Measurements from ENCODE around the gene ANXA1. TPM values are rescaled to one million over a fixed set of nuclear protein-coding genes. Genes with fewer than 3 reads are reported as not detected.
"Not testable (repeated sequence)": the region's sequence is repeated elsewhere in the genome, so short reads cannot be mapped to it uniquely, and the experiment has no call there.

Gene ANXA1
- polyA plus RNA-seq, 3 donors = 60.7 to 842 (median 700) TPM

DNA sequence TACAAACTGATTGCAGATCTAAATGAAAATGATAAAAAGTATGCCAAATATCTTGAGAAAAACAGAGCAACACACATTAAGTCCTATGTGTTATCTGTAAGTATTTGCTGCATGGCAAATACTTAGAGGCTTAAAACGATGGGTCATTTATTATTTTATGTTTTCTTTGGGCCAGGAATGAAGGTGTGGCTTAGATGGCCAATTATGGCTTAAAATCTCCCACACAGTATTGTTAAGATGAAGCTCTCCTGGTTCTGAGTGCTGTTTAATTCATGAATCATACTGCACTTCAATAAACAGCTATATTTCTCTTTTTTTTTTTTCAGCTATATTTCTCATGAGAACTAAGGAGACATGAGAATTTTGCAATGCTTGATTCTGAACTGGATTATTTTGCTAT is 39.4 kb downstream of the ANXA1 start:
- H3K27ac ChIP-seq (ENCODE audit: low read depth, low read length) = not testable (repeated sequence)
- 0 to 47% (median 42%) methylated on average over 1 of the region's 1 CpG for WGBS, 3 donors

DNA sequence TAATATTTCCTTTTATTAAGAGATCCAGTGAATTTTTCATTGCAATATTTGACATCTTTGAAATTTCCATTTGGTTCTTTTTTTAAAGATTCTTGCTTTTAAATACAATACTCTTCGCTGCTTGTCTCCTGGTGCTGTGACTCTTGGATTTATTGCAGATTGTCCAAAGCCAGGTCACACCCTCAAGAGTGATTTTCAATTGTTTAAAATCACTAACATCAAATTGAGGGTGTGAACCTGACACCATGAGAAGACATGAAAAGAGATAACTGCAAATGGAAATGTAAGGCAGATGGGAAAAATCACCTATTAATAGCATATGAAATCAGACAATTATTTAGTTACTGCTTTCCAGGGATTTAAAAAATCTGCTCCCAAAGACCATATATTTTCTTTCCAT is 42.6 kb downstream of the ANXA1 start:
- 84 to 96% (median 92%) methylated on average over 1 of the region's 1 CpG for WGBS, 3 donors
- no peak overlapping the region for H3K27ac ChIP-seq (ENCODE audit: low read depth, low read length)

DNA sequence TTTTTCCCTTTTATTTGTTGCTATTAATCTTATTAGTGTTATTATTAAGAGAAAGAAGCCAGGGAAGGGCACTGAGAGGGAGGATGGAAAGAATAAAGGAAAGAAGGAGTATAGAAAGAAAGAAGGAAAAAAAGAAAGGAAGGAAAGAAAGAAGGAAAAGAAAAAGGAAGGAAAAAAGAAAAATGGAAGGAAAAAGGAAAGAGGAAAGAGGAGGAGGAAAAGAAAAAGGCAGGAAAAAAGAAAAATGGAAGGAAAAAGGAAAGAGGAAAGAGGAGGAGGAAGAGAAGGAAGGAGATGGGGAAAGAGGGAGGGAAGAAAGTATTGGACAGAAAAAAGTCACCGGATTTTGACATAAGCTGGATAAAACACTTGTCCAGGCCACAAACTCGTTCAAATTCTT is 47.8 kb downstream of the ANXA1 start:
- H3K27ac ChIP-seq (ENCODE audit: low read depth, low read length) = no peak overlapping the region
- 62 to 68% (median 64%) methylated on average over 2 of the region's 2 CpGs for WGBS, 3 donors

DNA sequence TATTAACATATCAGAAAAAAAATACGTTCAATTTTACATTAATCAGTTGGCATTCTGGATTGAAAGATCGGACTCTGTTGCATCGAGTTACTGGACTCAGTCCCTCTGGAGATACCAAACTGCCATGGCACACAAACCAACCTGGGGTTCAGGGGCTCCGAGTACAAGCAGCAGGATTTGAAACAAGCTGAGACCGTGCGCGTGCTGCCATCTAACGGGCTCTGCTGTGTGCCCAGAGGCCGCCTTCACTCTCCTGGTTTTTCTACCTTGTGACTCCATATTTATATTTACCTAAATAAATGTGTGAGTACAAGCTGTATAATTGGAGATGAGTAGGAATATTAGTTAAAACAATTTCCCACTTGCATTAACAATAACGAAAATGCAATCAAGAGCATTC is 48.2 kb downstream of the ANXA1 start:
- no peak overlapping the region for H3K27ac ChIP-seq (ENCODE audit: low read depth, low read length)
- WGBS, 3 donors = 48 to 74% (median 62%) methylated on average over 10 of the region's 10 CpGs

DNA sequence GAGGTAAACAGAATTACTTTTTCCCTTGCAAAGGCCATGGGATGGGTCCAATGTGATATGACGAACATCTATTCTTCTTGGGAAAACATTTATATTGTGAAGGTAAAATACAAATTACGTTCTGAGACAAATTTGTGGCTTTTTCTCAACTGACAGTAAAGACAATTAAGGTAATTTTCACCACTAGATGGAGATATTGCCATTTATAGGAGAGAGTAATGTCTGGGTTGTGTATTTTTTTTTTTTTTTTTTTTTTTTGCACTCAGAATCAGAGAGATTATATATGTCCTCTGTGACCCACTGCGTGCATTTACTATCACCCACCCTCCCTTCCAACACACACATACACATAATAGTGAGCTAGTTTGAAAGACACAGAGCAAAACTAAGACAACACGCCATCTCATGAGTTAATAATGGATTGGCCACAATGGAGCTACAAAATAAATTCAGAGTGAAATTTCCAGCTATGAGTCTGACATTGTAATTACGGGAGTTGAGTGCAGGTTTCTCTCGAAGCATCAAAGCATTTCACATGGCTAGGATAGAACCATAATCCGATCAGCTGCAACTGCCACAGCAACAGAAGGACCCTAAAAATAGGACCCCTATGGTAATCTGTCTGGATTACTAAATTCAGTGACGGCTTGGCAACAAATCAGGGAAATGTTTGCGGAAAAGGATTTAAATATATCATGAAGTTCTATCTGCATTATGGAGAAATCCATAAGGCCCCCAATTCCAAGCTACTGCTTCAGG is 49.2 kb downstream of the ANXA1 start:
- H3K27ac ChIP-seq (ENCODE audit: low read depth, low read length) = no peak overlapping the region
- 47 to 51% (median 48%) methylated on average over 9 of the region's 9 CpGs for WGBS, 3 donors

DNA sequence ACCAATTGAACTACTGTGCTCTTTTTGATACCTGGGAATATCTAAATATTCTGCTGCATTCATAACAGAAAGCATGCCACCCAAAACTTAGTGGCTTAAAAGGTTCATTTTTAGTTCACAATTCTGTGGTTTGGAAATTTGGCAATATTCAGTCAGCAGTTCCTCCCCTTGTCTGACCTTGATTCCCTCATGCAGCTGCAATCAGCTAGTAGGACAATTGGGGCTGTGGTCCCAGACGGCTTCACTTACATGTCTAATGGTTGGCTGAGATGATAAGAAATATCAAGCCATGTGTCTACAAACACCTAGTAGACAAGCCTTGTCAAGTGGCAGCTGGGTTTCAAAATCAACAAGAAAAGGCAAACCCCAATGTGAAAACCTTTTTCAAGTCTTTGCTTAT is 51.3 kb downstream of the ANXA1 start:
- H3K27ac ChIP-seq (ENCODE audit: low read depth, low read length) = no peak overlapping the region
- 0 to 30% (median 0%) methylated on average over 1 of the region's 1 CpG for WGBS, 3 donors

DNA sequence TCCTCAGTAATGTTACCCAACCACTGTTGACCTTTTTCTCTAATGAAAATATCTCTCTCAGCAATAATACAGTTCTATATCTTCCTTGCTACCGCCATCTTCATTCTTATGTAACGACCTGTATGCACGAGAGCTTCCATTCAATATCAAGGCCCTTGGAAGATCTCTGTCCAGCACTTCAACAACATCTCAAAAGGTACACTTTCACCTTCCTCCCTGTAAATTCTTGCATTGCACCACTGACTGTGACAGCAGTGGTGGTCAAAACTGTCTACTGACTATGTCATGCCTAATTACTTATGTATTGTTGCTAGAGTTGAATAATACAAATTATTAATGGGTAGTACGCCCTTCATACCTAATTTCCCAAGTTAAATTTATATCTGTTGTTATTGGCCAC is 53.3 kb downstream of the ANXA1 start:
- no peak overlapping the region for H3K27ac ChIP-seq (ENCODE audit: low read depth, low read length)
- 68 to 82% (median 72%) methylated on average over 4 of the region's 4 CpGs for WGBS, 3 donors

DNA sequence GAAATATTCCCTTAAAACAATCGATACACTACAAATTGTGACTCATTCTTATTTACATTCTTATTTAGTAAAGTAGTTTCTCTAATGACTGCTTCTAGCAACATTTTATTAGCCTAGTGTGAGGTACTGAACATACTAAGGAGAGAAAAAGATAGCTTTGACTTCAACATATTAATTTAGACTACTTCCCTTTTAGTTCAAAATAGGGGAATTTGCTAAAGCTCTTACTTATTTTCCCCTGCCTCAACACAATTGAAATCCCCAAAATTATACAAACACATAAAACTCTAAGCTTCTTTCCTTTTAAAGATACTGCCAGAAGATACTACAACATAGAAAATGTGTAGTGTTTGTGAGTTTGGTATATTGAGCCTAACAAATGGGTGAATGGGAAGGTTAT is 55.2 kb downstream of the ANXA1 start:
- H3K27ac ChIP-seq (ENCODE audit: low read depth, low read length) = no peak overlapping the region
- WGBS, 3 donors = 83 to 94% (median 93%) methylated on average over 1 of the region's 1 CpG

GRCh38 chr9:73210886-73211666 is 59.4 kb downstream of the ANXA1 start:
- WGBS, 3 donors = 38 to 66% (median 56%) methylated on average over 3 of the region's 3 CpGs
- no peak overlapping the region for H3K27ac ChIP-seq (ENCODE audit: low read depth, low read length)

GRCh38 chr9:73213300-73213699 is 61.6 kb downstream of the ANXA1 start:
- WGBS, 3 donors = 41 to 52% (median 45%) methylated on average over 2 of the region's 2 CpGs
- H3K27ac ChIP-seq (ENCODE audit: low read depth, low read length) = no peak overlapping the region

- 28 to 61% (median 60%) methylated on average over 3 of the region's 3 CpGs for WGBS, 3 donors
These were observed 63.6 kb downstream of the ANXA1 start for GRCh38 chr9:73215249-73215648.

DNA sequence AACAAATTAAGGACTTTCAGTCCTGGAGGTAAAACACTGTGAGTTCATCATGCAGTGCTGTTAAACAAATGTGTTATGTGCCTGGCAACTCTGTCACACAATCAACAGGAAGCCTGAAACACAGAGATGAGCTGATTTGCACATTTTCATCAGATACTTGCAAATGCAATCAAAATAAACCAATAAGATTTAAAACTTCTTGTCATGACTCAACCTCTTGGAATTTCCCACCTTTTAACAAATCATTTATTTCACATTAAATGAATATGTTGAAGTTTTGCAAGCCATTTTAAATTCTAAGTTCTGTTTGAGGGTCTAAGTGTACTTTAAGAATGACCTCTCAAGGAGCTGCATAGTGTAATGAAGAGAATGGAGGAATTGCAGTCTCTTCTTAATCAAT is 64.4 kb downstream of the ANXA1 start:
- H3K27ac ChIP-seq (ENCODE audit: low read depth, low read length) = no peak overlapping the region

More at GRCh38 chr9:73215249-73215648, 63.6 kb downstream of the ANXA1 start:
- no peak overlapping the region for H3K27ac ChIP-seq (ENCODE audit: low read depth, low read length)

Other genes with a start within 250 kb of the ANXA1 start
- gene ALDH1A1, start 198.8 kb upstream of the ANXA1 start, polyA plus RNA-seq = 100 to 1,000 TPM in 2 of 3 donors, 10 to 100 TPM in 1; 69.0 to 182 (median 115) TPM